ENCODE results near the gene RNF14.

RNF14 gene

DNA sequence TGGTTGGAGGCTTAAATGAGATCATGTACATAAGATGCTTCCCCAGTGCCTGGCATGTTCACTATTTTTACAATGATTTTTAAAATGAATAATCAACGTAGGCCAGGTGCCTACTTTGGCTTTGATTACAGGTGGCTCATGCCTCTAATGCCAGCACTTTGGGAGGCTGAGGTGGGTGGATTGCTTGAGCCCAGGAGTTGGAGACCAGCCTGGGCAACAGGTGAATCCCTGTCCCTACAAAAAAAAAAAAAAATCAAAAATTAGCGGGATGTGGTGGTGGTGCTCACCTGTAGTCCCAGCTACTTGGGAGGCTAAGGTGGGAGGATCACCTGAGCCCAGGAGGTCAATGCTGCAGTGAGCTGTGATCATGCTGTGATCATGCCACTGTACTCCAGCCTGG, 20.1 kb upstream of the RNF14 start:
- DNase-seq, result no peak

DNA sequence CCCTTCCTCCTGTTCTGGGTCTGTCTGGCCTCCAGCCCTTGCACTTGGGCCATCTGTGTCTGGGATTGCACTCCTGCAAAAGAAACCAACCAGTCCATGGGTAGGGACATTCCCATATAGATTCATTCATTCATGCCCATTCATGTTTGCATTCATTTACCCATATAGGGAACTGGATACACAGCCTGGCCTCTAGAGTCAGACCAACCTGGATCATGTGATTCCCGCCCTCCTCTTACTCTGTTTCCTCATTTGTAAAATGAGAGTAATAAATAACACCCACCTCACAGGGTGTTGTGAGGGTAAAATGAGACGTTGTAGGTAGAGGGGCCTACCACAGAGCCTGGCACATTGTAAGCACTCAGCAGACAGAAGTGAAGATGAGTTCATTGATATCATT, 19.4 kb upstream of the RNF14 start:
- no peak for DNase-seq

DNA sequence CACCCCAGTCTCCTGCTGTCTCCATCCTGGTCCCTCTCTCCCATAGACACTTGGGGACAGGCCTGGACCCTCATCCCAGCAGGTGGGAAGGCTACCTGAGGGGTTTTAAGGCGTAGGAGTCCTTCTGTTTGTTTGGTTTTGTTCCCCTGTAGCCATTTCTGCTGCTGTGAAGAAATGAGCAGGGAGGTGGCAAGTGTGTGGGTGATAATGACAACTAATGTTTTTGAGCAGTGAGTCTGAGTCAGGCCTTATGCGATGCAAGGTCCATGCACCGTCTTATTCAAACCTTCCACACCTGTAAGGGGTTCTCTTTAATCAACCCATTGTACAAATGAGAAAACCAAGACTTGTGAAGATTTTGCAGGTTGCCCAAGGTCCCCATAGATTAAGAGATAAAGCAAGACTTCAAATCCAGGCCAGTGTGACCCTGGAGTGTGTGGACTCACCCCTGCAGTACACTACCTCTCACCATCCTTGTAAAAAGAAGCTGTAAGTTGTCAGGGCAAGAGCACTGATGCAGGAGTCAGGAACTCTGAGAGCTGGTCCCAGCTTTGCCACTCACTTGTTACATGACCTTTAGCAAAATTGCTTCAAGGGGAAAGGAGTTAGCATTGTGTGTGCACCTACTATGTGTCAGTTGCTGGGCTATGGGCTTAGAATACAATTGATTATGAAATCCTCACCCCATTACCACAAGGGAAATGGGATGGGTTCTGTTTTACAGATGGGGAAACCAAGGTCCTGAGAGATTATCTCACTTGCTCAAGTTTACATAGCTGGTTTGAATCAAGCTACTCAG, 18.5 kb upstream of the RNF14 start:
- DNase-seq, result no peak

DNA sequence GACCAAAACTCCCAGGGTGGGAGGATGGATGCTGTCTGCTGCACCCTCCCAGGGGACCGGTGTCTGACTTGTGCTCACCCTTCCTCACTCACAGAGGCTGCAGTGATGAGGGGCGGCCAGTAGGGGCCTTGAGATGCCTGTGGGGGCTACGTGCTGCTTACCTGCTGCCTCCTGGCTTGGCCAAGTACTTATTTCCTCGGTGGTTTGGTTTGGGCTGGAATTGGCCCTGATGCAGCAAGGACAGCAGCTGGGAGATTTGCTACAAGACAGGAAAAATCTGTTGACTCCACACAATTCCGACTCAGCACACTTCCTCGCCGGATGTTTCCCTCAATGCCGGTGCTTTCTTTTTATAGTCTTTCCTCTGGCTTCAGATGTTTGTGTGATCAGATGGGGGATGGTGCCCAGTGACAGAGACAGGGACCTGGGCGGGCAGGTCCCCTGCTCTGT, 17.5 kb upstream of the RNF14 start:
- DNase-seq, result no peak

DNA sequence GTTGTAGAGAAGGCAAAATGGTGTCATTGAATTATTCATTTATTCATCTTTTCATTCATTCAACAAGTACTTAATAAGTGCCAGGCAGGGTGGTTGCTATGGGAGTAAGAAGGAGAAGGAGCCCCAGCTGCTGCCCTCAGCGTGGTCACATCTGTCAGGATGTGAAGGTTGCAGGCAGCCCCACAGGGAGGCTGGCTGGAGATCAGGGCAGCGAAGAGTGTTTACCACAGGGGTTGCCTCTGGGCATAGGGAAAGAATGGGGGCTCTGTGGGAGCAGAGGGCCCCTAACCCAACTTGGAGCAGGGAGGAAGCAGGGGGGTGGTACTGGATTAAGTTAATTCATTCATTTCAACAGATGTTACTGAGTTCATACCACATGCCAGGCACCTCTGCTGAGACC, 16.9 kb upstream of the RNF14 start:
- no peak for DNase-seq

DNA sequence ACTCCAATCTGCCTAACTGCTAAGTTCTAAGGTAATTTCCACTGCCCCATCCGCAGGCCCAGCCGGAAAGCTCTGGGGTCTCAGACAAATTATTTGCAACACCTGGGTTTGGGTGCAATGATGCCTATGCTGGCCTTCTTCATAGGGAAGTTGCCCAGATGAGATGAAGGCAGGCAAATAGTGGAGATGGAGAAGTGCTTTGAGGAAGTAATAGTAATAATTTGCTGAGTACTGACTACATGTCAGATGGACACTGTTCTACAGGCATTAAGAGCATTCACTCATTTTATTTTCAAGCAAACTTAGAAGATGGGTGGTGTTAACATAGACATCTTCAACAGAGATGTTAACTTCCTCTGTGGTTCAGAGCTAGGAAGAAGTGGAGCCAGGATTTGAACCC, 14.7 kb upstream of the RNF14 start:
- no peak for DNase-seq

DNA sequence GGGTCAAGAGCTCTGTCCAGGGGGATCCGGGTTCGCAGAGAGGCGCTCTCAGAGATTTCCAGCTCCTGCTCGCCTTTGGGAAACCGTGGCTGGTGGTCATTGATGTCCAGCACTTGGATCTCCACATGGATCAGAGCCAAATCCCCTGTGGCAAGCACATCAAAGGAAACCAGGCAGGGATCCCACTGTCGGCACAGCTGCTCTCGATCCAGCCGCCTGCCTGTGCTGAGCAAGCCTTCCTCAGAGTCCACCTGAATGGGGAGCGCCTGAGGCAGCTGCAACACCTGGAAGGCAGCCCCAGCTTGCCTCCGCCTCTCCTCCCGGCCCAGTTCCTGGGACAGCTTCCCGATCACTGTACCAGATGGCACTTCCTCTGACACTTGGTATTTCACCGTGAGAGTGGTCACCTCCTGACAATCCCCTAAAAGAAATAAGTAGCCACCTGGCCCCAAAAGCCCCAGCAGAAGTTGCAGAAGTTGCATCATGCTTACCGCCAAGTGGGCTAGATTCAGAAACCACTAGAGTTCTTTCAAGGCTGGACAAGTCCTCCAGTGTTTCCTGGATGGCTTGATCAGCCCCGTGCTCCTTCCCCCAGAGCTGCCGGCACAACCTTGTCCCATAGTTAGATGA, 11.4 kb upstream of the RNF14 start:
- no peak for DNase-seq

DNA sequence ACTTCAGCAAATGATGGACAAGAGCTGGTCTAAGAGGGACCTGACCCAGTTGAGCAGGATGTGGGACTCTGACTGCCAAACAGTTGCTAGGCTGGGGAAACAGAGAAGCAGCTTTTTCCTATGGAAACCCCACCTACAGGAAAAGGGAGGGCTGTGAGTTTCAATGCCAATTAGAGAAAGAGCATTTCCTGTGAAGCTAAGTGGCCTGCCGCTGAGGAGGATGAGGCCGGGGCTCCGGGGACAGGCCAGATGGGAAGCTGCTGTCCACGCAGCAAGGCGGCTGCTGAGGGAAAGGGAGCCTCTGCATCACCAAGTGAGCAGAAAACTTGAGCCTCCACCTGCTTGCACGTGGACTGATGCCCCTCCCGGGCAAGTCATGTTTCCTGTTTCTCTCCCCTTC, 10.8 kb upstream of the RNF14 start, which contains the start of gene PCDH12:
PCDH12 (minus strand) TSS at position 90 of the 400 bp plus-strand sequence. CDS start 351 bp downstream, outside the sequence.
- no peak for DNase-seq

DNA sequence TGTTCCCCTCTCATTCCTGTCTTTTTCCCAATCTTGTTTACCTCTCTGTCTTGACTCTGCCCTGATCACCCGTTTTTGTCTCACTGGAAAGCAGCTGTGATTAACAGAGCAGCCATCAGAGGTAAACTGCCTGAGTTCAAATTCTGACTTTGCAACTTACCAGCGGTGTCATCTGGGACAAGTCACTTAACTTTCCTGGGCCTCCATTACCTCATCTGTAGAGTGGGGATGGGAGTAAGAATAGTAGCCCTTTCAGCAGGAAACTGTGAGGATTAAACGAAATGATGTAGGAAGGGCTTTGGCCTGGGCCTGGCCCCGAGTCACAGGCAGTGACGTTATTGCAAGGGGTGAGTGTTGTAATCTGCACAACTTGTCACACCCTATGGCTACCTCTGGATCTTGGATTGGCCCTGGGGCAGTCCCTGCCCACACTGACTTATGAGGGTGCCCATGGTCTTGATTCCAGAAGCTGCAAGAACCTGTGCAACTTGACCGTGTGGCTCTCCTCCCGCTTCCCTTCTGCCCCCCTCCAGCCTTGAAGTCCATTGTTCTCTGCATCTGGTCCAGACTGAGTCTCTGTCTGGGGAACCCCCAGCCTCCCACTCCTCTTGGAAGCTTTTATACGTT, 10.2 kb upstream of the RNF14 start:
- no peak for DNase-seq

DNA sequence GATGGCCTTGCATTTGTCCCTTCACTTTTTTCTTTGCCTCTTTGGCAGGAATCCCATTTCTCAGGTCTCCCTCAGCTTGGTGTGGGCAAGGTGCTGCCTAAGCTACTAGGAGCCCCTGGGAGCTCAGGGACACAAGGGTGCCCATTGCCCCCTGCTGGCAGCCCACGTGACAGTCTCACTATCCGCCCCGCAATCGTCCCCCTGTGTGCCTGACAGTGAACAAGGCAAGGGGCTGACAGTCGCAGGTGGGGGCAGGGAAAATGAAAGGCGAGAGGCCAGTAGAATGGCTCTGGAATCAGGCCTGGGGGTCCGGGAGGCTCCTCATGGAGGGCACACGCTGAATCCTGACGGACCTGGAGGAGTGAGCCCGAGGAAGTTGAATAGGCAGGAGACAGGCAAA, 8.9 kb upstream of the RNF14 start:
- DNase-seq, result no peak

DNA sequence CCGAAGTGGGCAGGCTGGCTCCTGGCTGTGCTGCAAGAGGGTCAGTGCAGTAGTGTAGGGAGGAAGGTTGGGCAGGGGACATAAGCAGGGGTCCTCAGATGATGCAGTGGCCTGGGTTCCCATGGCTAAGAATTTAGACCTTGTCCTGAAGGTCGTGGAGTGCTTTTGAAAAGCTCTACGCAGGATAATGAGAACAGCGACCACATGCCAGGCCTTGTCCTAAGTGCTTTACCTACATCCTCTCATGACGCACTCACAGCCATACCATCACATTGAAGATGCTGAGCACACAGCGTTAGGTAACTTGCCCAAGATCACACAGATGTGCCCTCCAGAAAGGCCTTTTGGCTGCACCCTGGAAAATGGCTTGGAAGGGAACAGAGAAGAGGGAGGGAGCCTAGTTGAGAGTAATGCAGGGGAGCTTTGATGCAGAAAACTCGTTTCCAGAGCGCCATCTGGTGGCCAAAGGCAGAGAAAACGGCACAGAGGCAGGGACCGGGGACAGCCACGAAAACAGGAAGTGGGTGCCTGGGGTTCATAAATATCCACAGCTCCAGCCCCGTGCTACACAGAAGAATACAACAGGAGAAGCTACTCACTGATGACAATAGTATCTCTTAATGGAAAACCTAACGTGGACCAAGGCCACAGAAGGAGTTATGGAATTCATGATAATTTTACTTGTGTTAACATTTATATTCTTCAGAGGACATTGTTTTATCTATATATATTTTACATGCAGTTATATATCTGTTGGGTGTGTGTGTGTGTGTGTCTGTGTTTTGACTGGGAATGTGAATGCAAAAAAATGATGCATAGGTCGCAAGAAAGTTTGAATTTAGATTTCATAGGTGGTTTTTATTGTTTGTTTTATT, 8.2 kb upstream of the RNF14 start:
- peak; percentile 12 for DNase-seq

DNA sequence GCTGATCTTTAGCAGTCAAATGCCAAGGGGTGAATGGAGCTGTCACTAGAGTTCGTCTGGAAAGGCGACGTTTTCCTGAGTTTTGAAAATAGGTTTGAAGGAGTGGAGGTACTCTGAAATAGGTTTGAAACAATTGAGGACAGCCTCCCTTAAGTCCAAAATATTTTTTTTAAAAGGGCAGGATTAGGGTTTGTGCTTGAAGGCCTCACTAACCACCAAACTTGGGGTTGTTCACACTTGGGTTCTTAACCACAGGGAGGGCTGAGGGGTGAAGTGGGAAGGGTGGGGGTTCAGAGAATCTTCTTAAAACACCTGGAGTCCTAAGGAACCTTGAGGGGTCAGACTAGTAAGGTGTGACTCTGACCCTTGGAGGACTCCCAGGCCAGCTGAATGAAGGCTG, 7.4 kb upstream of the RNF14 start:
- no peak for DNase-seq

DNA sequence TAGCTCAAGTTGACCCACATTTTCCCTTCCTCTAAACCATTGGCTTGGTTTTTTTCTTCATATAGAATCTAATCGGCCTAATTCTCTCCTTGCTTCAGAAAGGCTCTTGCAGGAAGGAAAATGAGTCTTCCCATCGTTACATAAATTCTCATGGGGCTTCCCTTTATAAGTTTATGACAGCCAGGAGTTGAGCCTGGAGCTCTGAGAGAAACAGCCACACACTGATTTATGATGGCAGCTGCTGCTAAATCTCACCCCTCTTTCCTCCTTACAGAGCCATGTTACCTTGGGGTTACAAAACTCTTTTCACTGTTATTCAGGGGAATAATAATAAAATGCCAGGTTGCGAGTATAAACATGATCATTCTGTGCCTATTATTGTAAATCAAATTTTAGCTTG, 5.2 kb upstream of the RNF14 start:
- no peak for DNase-seq

DNA sequence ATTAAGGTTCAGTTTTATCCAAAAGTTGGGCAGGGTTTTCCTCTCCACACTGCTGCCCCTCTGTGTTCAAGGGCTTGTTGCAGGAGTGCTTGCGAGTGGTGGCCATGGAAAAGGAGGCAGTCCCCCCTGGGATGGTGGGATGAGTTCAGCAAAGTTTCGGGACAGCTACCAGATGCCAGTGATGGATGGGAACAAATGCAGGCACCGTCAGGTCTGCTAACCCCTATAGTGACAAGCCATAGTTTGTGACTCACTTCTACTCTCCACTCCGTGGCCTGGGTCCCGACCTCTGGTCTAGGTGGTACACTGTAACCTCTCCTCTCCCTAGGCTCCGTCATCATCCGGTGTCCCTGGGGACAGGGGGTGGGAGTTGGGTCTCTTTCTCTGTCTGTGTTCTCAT, 3.8 kb upstream of the RNF14 start:
- no peak for DNase-seq

DNA sequence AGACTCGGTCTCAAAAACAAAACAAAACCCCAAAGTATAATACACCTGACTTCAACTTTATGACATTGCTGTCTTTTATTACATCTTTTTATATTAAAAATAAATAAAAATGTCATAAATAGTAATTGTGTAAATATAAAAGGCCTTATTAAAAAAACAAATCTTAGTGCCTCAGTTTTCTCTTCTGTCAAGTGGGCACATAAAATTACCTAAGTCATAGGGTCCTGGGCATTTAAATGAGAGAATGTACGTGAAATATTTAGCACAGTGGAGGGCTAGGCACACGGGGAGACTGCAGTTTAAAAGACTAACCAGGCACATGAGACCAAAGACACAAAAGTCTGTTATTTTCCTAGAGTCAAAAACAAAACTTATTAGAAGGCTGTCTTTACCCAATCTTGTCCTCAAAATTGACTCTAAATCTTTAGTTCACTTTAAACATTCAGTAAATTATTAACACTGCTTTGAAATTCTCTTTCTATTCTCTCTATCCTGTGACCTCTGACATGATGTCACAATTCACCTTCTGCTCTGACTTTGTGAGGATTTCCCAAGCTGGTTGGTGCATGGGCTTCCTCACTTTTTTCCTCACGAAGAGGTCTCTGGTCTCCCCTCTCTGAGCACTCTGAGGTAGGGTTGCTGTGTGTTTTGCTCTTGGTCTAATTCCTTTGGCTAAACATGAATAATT, 2.5 kb upstream of the RNF14 start:
- DNase-seq, result no peak

DNA sequence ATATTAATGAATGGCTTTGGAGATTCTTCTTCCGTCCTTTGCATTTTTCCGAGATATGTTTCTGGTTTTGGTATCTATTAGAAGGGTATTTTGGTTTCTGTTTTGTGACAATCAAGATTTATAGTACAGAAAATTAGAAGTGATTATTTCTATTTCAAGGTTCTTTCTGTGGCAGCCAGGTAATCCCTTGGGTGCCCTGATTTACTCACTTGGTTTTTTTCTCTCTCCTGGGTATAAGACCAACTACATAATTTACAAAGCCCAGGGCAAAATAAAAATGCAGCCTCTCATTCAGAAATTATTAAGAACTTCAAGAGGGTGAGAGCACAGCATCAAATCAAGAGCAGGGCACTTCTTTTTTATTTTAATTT, 2.0 kb upstream of the RNF14 start:
- DNase-seq, result no peak

DNA sequence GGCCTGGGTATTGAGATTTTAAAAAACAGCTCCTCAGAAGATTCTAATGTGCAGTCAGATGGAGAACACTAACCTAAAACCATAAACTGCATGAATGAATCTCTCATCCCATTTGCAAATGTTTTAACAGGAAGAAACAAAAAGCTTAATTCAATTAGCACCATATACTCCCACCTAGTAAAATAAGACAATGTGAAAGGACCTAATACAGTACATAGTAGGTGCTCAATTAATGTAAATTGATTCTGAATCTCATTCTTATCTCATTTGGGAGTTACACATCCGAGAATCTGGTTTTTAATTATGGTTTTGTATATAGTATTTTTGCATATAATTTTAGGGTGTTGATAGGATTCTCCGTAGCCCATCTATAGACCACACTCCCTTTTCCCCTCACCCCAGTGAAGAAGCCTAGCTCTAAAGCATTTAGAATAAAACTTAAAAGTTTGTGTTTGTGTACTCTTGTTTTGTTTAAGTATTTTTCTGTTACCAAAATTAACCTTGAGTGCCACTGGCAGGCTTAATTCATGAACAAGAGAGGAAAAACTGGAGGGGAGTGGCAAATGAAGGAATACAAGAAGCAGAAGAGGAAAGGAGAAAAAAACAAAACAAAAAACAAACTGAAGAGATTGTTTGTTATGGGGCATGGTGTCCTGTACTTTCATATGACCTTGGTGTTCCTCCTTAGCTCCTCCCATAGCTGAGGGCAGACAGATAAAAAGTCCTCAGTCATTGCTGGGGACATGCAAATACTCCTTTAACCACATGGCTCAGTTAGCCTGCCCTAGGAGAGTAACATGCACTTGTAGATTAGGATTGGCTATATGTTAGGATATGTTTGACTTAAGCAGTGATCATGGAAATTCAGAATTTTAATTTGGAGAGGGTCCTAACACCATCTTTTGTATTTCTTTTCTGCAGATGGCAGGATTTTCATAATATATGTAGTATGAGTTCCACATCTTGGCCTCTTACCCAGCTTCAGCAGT, 1.2 kb downstream of the RNF14 start:
- DNase-seq, result no peak

DNA sequence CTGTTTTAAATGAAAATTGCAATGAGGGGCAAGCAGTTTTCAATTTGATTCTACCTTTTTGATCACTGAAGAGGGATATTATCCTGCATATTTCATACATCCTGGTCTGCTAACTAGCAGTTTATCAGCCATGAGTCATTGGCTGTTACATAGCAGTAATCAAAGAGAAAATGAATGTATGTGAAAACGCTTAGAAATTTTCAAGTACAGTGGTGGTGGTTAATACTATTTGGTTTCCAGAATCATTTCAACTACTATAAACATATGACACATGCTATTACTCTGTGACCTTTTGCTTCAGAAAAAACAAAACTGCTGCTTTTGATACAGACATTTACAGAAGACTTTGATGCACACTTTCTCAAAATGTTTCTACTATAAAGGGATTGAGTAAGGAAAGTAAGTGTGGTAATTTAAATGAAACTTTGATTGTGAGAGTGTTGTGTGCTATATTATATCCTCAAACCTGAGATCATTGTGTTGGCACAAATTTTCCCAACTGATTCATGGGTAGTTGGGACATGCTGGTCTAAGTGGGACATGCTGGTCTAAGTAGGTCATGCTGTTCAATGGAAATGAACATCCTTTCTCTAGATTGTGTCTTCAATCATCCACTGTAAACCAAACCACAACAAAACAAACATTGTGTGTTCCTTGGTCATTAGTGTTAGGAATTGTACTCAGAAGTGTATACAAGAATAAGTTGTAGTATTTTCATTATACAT, 5.1 kb downstream of the RNF14 start:
- DNase-seq, result no peak

DNA sequence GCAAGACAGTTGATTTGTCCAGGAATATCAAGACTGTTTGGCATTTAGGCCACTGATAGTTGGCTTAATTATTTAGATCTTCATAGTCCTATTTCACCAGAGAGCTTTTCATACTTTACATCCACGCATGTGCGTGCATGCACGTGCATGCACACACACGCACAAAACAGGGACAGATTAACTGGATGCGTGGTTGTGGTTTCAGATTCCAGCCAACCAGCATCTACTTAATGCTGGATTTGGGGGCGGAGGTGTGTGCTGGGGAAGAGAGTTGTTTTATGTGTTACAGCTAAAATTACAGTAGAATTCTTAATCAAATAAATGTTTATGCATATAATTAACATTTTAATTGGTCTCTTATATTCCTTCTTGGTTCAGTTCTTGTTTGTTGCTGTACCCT, 7.3 kb downstream of the RNF14 start:
- DNase-seq, result no peak

DNA sequence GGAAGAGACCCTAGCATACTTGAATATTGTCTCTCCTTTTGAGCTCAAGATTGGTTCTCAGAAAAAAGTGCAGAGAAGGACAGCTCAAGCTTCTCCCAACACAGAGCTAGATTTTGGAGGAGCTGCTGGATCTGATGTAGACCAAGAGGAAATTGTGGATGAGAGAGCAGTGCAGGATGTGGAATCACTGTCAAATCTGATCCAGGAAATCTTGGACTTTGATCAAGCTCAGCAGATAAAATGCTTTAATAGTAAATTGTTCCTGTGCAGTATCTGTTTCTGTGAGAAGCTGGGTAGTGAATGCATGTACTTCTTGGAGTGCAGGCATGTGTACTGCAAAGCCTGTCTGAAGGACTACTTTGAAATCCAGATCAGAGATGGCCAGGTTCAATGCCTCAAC, 9.5 kb downstream of the RNF14 start:
- DNase-seq, result no peak

DNA sequence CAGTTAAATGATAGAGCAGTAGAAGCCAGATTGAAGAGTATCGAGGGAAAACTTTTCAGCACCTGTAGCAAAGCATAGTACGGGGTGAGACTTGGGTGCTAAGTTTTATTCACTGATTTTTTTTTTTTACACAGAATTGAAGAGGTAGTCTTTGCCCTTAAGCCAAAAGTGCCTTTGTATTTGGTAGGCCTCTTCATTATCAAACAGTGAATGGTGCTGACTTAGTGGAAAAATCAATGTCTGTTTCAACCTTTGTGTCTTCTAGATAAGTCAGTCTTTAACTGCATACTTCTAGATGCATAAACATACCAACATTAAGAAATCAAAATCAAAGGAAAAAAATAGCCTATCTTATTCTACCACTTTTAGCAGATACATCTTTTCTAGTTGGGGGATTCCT, 13.7 kb downstream of the RNF14 start:
- no peak for DNase-seq

All from NCI-H1417 treated with DMSO at 0.1 percent for 48 hours (cell line).